ENCODE results near the gene MAPK4.
"Not testable (repeated sequence)": the region's sequence is repeated elsewhere in the genome, so short reads cannot be mapped to it uniquely, and the experiment has no call there.

The MAPK4 gene

DNA sequence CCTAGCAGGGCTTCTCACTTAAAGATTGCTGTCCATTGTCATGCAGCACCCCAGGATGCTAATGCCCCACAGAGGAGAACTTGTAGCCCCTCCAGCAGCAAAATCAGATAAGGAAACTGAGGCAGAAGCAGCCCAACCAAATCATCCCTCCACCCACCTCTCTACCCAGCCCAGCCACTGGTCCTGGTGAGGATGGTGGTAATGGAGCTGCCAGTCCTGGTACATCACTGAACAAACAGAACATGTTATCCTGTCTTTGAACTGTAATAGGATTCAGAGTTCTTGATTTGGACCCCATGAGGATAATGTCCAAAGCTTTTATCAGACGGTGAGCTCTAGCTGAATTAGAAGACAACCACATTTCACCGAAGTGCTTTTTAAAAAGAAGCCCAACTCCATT lies 146.8 kb downstream of the MAPK4 start:
- no peaks in the 10 kb centered on the region for H3K27me3 ChIP-seq (ENCODE audit: control insufficient read depth, insufficient read depth, low read length)
- H3K36me3 ChIP-seq (ENCODE audit: control insufficient read depth, insufficient read depth, low read length): no peaks in the 10 kb centered on the region
- H3K4me1 ChIP-seq (ENCODE audit: control insufficient read depth, insufficient read depth, low read length): no peaks in the 10 kb centered on the region
- no peaks in the 10 kb centered on the region for H3K9me3 ChIP-seq (ENCODE audit: control insufficient read depth, low read length)
- no peak overlapping the region for H3K9ac ChIP-seq (ENCODE audit: low read length)
- no peak overlapping the region for H3K4me3 ChIP-seq (ENCODE audit: low read length)

DNA sequence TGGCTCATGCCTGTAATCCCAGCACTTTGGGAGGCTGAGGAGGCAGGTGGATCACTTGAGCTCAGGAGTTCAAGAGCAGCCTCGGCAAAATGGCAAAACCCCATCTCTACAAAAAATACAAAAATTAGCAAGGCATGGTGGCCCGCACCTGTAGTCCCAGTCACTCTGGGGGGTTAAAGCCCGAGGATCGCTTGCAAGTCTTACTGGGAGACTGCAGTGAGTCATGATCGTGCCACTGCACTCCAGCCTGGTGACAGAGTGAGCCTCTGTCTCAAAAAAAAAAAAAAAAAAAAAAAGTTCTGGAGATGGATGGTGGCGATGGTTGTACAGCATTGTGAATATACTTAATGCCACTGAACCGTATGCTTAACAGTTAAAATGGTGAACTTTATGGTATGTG lies 147.4 kb downstream of the MAPK4 start:
- H3K4me1 ChIP-seq (ENCODE audit: control insufficient read depth, insufficient read depth, low read length); H3K36me3 ChIP-seq (ENCODE audit: control insufficient read depth, insufficient read depth, low read length); H3K4me3 ChIP-seq (ENCODE audit: low read length); H3K9me3 ChIP-seq (ENCODE audit: control insufficient read depth, low read length); H3K27me3 ChIP-seq (ENCODE audit: control insufficient read depth, insufficient read depth, low read length); H3K9ac ChIP-seq (ENCODE audit: low read length): not testable (repeated sequence)

DNA sequence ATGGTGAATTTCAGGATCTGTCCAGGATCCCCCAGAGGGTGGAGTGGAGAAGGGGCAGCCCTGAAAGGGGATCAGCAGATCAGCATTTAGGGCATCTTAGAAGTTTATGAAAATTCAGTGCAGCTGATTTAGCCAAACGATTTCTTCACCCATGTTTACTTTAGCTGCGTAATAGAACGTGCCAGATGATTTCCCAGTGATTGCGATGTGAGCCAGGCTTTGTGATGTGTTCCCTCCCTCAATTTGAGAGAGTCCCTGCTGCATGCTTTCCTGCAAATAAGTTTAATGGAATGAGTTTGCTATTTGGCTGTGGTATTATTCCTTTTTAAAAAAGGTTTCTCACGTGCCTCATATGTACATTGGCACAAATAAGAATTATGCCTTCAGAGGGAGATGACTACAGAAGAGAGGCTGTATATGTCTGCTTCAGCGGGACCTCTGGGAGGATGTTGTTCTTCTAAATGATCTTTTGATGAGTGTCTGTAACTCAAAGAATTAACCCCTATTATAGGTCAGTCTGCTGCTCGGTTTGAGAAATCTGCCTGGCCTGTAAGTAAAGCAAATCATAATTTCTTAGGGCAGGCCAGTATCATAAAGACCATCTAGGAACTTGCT lies 148.1 kb downstream of the MAPK4 start:
- Histone ChIP-seq H3K4me1 (ENCODE audit: control insufficient read depth, insufficient read depth, low read length) (no peaks in the 10 kb centered on the region), H3K4me3 (ENCODE audit: low read length) (no peak overlapping the region), H3K9me3 (ENCODE audit: control insufficient read depth, low read length) (no peaks in the 10 kb centered on the region), H3K27me3 (ENCODE audit: control insufficient read depth, insufficient read depth, low read length) (no peaks in the 10 kb centered on the region), H3K36me3 (ENCODE audit: control insufficient read depth, insufficient read depth, low read length) (no peaks in the 10 kb centered on the region), H3K9ac (ENCODE audit: low read length) (no peak overlapping the region)

DNA sequence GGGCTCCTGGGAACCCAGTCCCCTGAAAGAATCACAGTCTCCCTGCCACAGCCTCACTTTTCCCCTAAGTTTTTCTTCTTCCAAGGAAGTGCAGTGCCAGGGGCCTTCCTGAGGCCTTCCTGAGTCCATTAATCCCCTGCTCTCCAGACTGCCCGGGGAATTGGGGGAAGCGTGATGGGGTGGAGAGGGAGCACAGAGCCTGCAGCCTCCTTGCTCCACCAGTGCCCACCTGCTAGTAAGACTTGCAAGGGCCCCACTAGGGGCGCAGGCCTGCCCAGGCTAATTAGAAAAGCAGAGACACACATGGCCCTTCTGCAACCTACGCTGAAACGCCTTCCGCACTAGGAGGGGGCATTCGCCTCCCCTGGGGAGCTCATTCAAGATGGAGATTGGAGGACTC lies 149.3 kb downstream of the MAPK4 start:
- Histone ChIP-seq H3K9ac (ENCODE audit: low read length) (no peak overlapping the region), H3K4me1 (ENCODE audit: control insufficient read depth, insufficient read depth, low read length) (no peaks in the 10 kb centered on the region), H3K9me3 (ENCODE audit: control insufficient read depth, low read length) (no peaks in the 10 kb centered on the region), H3K27me3 (ENCODE audit: control insufficient read depth, insufficient read depth, low read length) (no peaks in the 10 kb centered on the region), H3K4me3 (ENCODE audit: low read length) (no peak overlapping the region), H3K36me3 (ENCODE audit: control insufficient read depth, insufficient read depth, low read length) (no peaks in the 10 kb centered on the region)

DNA sequence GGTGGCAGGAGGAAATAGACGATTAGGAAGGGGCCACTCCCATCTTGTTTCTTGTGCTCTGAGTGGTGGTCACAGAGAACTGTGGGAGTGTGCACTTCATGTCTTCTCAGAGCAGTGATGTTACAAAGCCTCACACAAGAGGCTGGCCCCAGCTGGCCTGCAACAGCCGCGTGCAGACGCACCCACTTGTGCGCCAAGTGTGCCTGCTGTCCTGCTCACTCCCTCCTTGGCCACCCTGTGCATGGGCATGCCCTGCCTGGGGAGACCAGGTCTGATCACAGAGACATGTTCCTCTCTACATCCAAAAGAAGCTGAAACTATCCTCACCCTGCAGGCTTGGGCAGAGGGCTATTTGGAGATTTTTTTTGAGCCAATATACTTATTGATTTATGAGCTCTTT lies 151.5 kb downstream of the MAPK4 start:
- Histone ChIP-seq H3K27me3 (ENCODE audit: control insufficient read depth, insufficient read depth, low read length) (peaks cover 3% of the 10 kb centered on the region), H3K9ac (ENCODE audit: low read length) (no peak overlapping the region), H3K4me1 (ENCODE audit: control insufficient read depth, insufficient read depth, low read length) (no peaks in the 10 kb centered on the region), H3K9me3 (ENCODE audit: control insufficient read depth, low read length) (no peaks in the 10 kb centered on the region), H3K4me3 (ENCODE audit: low read length) (no peak overlapping the region), H3K36me3 (ENCODE audit: control insufficient read depth, insufficient read depth, low read length) (no peaks in the 10 kb centered on the region)

DNA sequence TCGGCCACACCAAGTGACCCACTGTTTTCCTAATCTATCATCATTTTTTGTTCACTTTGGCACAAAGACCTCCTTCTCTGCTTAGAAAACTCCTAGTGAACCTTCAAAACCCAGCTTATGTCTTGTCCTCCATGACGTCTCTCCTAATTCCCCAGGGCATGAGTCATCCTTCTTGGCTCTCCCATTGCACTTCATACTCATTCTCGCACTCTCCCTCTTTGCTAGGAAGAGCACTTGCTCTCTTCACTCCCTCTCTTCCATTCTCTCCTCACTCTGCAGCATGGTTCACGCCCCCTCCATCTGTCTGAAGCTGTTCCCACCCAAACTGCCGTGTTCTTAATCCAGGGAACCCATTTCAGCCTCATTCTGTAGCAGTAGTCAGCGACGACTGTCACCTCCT lies 156.0 kb downstream of the MAPK4 start:
- H3K9me3 ChIP-seq (ENCODE audit: control insufficient read depth, low read length): no peaks in the 10 kb centered on the region
- H3K9ac ChIP-seq (ENCODE audit: low read length): no peak overlapping the region
- no peak overlapping the region for H3K4me3 ChIP-seq (ENCODE audit: low read length)
- H3K36me3 ChIP-seq (ENCODE audit: control insufficient read depth, insufficient read depth, low read length): no peaks in the 10 kb centered on the region
- no peaks in the 10 kb centered on the region for H3K4me1 ChIP-seq (ENCODE audit: control insufficient read depth, insufficient read depth, low read length)
- H3K27me3 ChIP-seq (ENCODE audit: control insufficient read depth, insufficient read depth, low read length): peaks cover 3% of the 10 kb centered on the region

DNA sequence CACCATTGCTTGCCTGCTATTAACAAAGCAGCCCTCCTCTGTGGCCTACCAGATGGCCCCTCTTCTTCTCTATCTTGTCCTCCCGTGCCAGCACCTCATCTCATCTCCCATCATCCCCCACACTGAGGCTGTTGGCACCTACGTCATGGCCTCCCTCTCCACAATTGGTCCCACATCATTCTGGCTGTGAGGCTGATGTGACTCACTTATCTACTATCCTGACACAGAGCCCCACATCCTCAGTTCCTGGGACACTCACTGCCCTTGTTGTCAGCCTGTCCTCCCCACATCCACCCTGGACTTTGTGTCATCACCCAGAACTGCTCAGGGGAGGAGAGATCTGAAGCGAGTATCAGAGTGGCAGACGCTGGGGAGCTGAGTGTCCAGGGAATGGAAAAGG lies 157.0 kb downstream of the MAPK4 start:
- Histone ChIP-seq H3K27me3 (ENCODE audit: control insufficient read depth, insufficient read depth, low read length) (peaks cover 3% of the 10 kb centered on the region), H3K4me3 (ENCODE audit: low read length) (no peak overlapping the region), H3K9ac (ENCODE audit: low read length) (no peak overlapping the region), H3K36me3 (ENCODE audit: control insufficient read depth, insufficient read depth, low read length) (no peaks in the 10 kb centered on the region), H3K9me3 (ENCODE audit: control insufficient read depth, low read length) (no peaks in the 10 kb centered on the region), H3K4me1 (ENCODE audit: control insufficient read depth, insufficient read depth, low read length) (no peaks in the 10 kb centered on the region)

DNA sequence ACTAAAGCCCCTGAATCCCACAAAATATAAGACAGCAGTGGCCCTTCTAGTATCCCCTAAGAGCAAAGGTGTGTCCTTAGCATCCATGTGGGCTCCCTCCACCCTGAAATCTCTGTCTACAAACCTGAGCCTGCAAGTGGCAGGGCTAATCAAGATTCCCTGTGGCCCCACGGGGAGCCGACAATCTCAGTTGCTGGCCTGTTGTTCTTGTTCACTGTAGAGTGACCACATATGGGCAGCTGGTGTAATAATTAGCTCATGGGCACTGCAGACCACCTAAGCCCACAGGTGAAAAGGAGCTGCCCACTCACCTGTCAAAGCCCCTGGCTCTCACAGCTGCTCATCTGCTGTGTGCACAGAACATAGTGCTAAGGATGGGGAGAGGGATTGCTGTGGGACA lies 157.7 kb downstream of the MAPK4 start:
- Histone ChIP-seq H3K4me3 (ENCODE audit: low read length) (no peak overlapping the region), H3K27me3 (ENCODE audit: control insufficient read depth, insufficient read depth, low read length) (peaks cover 3% of the 10 kb centered on the region), H3K4me1 (ENCODE audit: control insufficient read depth, insufficient read depth, low read length) (no peaks in the 10 kb centered on the region), H3K9me3 (ENCODE audit: control insufficient read depth, low read length) (no peaks in the 10 kb centered on the region), H3K9ac (ENCODE audit: low read length) (no peak overlapping the region), H3K36me3 (ENCODE audit: control insufficient read depth, insufficient read depth, low read length) (no peaks in the 10 kb centered on the region)

DNA sequence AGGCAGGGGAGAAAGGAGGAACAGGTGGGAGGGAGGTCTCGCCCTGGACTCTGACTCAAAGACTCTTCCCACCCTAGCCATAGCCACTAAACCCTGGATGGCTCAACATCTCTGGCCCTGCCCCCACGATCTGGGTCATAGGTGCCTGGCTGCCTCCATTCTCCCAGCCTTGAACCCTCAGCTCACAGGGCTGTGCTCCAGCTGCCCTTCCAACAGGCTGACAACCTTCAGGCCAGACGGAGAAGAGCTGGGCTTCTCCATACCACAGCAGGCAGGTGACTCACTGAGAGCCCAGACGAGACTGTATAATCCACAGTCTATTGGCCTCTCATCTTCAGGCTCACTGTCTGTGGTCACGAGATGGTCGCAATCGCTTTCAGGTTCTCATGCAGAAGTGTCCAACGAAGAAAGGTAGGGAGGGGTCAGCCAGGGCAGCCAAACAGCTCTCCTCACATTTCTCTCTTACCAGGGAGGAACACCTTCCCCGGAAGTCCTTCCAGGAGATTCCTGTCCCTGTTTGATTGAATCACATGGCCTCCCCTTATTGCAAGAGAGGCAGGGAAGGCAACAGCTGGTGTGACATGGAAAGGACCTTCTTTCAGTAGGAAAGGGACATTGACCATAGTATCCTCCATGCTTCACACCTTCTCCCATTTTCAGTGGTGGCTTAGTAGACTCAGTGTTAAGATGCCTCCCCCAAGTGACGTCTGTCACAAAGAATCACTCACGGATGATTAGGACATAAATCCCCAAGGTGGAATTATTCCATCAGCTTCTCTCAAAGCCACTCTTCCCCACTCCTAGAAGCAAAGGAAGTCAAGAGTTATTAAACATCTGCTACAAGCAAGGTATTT lies 159.8 kb downstream of the MAPK4 start:
- H3K9me3 ChIP-seq (ENCODE audit: control insufficient read depth, low read length): no peaks in the 10 kb centered on the region
- peaks cover 3% of the 10 kb centered on the region for H3K27me3 ChIP-seq (ENCODE audit: control insufficient read depth, insufficient read depth, low read length)
- no peak overlapping the region for H3K4me3 ChIP-seq (ENCODE audit: low read length)
- H3K36me3 ChIP-seq (ENCODE audit: control insufficient read depth, insufficient read depth, low read length): no peaks in the 10 kb centered on the region
- H3K9ac ChIP-seq (ENCODE audit: low read length): no peak overlapping the region
- no peaks in the 10 kb centered on the region for H3K4me1 ChIP-seq (ENCODE audit: control insufficient read depth, insufficient read depth, low read length)

DNA sequence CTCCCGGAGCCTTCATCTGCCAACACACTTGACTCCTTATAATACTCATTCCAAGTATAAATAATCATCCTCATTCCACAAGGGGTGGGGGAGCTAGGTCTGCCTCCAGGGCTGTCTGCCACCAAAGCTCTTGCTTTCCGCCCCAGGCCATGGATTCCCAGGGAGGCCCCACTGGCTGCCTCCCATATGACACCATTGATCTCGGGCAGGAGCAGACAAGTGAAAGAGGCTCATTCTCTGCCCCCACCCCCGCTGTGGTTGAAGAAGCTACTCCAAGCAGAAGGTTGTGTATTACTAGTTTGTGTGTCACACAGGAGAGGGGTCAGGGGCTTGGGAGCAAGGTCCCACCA lies 160.4 kb downstream of the MAPK4 start:
- H3K9ac ChIP-seq (ENCODE audit: low read length): no peak overlapping the region
- no peaks in the 10 kb centered on the region for H3K36me3 ChIP-seq (ENCODE audit: control insufficient read depth, insufficient read depth, low read length)
- no peak overlapping the region for H3K4me3 ChIP-seq (ENCODE audit: low read length)
- no peaks in the 10 kb centered on the region for H3K27me3 ChIP-seq (ENCODE audit: control insufficient read depth, insufficient read depth, low read length)
- H3K9me3 ChIP-seq (ENCODE audit: control insufficient read depth, low read length): no peaks in the 10 kb centered on the region
- H3K4me1 ChIP-seq (ENCODE audit: control insufficient read depth, insufficient read depth, low read length): no peaks in the 10 kb centered on the region

DNA sequence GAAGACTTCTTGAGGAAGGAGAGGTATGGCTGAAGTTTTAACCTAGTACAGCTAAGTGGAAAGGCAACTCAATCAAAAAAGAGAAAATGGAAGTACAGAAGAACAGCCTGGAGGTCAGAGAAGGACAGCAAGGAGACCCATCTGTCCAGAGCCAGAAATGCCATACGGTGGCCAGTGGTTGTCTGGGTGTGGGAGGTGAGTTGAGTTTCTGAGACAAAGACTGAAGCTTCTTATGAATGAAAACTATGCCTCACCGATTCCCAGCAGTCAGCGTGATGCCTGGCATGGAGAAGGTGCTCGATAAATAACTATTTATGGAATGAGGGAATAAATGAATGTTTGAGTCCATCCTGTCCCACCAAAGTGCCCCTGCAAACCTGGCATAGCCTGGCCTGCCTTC lies 161.1 kb downstream of the MAPK4 start:
- no peak overlapping the region for H3K9ac ChIP-seq (ENCODE audit: low read length)
- H3K27me3 ChIP-seq (ENCODE audit: control insufficient read depth, insufficient read depth, low read length): no peaks in the 10 kb centered on the region

DNA sequence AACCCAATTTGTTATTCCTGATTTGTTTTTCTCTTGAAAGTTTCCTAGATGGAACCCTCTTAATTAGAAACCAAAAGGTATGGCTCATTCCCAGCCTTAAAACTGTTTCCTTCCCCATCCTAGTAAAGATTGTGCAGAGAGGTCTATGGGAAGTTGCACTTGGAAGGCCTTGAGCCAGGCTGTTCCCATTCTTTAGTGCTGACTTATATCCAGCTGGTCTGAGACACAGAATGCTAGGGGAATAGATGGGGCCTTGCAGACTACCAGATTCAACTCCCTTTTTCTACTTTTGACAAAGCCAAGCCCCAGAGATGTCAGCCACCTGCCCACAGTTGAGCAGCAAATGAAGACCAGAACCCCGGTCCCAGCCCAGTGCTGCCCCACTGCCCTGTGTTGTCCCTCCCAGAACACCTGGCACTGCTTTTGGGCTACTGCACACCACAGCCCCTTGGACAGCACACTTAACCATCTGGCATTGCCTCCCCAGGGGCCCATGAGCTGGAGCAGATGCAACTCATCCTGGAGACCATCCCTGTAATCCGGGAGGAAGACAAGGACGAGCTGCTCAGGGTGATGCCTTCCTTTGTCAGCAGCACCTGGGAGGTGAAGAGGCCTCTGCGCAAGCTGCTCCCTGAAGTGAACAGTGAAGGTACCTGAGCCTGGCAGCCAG lies 161.7 kb downstream of the MAPK4 start:
- Histone ChIP-seq H3K36me3 (ENCODE audit: control insufficient read depth, insufficient read depth, low read length) (no peaks in the 10 kb centered on the region), H3K4me3 (ENCODE audit: low read length) (no peak overlapping the region), H3K9ac (ENCODE audit: low read length) (no peak overlapping the region), H3K27me3 (ENCODE audit: control insufficient read depth, insufficient read depth, low read length) (no peaks in the 10 kb centered on the region), H3K4me1 (ENCODE audit: control insufficient read depth, insufficient read depth, low read length) (no peaks in the 10 kb centered on the region), H3K9me3 (ENCODE audit: control insufficient read depth, low read length) (no peaks in the 10 kb centered on the region)

More for the DNA sequence above, 161.1 kb downstream of the MAPK4 start:
- H3K4me3 ChIP-seq (ENCODE audit: low read length): no peak overlapping the region
- H3K4me1 ChIP-seq (ENCODE audit: control insufficient read depth, insufficient read depth, low read length): no peaks in the 10 kb centered on the region
- no peaks in the 10 kb centered on the region for H3K9me3 ChIP-seq (ENCODE audit: control insufficient read depth, low read length)
- H3K36me3 ChIP-seq (ENCODE audit: control insufficient read depth, insufficient read depth, low read length): no peaks in the 10 kb centered on the region

Data from mucosa of stomach (tissue), 1 donor.